ENCODE results near the gene FAM47E. TPM values are rescaled to one million over a fixed set of nuclear protein-coding genes. Genes with fewer than 3 reads are reported as not detected.

The FAM47E gene
- total RNA-seq, 1 donor from 2014 or later, result 0.92 TPM

GRCh38 chr4:76232681-76233080, 18.8 kb upstream of the FAM47E start:
- H3K9me3 Mint-ChIP-seq (ENCODE audit: low read depth), result peaks cover 14% of the 10 kb centered on the region
- no peak overlapping the region for H3K4me3 Mint-ChIP-seq (ENCODE audit: unreplicated experiment)
- H3K27ac Mint-ChIP-seq (ENCODE audit: unreplicated experiment), result no peak overlapping the region
- H3K27me3 Mint-ChIP-seq (ENCODE audit: low read depth), result peaks cover under 1% of the 10 kb centered on the region
- peaks cover 3% of the 10 kb centered on the region for H3K36me3 Mint-ChIP-seq (ENCODE audit: low read depth)
- TF ChIP-seq CTCF (IDR thresholded peaks at IDR 0.05), result no peak
- no peak for DNase-seq (ENCODE audit: low spot score)
- peaks cover 10% of the 10 kb centered on the region for H3K4me1 Mint-ChIP-seq (ENCODE audit: low read depth)

- H3K36me3 Mint-ChIP-seq (ENCODE audit: low read depth), result peaks cover 3% of the 10 kb centered on the region
- no peak for DNase-seq (ENCODE audit: low spot score)
- no peak for TF ChIP-seq CTCF (IDR thresholded peaks at IDR 0.05)
- no peak overlapping the region for H3K4me3 Mint-ChIP-seq (ENCODE audit: unreplicated experiment)
- H3K27ac Mint-ChIP-seq (ENCODE audit: unreplicated experiment), result no peak overlapping the region
- H3K9me3 Mint-ChIP-seq (ENCODE audit: low read depth), result peaks cover 12% of the 10 kb centered on the region
- peaks cover 10% of the 10 kb centered on the region for H3K4me1 Mint-ChIP-seq (ENCODE audit: low read depth)
- H3K27me3 Mint-ChIP-seq (ENCODE audit: low read depth), result peaks cover 1% of the 10 kb centered on the region
Measured at GRCh38 chr4:76233083-76233482, 18.4 kb upstream of the FAM47E start.

- Mint-ChIP-seq H3K36me3 (ENCODE audit: low read depth) (peaks cover 3% of the 10 kb centered on the region), H3K27me3 (ENCODE audit: low read depth) (peaks cover 1% of the 10 kb centered on the region), H3K4me1 (ENCODE audit: low read depth) (peaks cover 10% of the 10 kb centered on the region), H3K4me3 (ENCODE audit: unreplicated experiment) (peak overlapping the region; percentile 42), H3K9me3 (ENCODE audit: low read depth) (peaks cover 14% of the 10 kb centered on the region), H3K27ac (ENCODE audit: unreplicated experiment) (no peak overlapping the region)
- TF ChIP-seq CTCF (IDR thresholded peaks at IDR 0.05), result no peak
- no peak for DNase-seq (ENCODE audit: low spot score)
Measured at GRCh38 chr4:76233529-76233928, 18.0 kb upstream of the FAM47E start.

GRCh38 chr4:76233967-76234678, 17.4 kb upstream of the FAM47E start:
- H3K27ac Mint-ChIP-seq (ENCODE audit: unreplicated experiment), result no peak overlapping the region
- DNase-seq (ENCODE audit: low spot score), result no peak

GRCh38 chr4:76234679-76235044, 16.9 kb upstream of the FAM47E start:
- no peaks in the 10 kb centered on the region for H3K36me3 Mint-ChIP-seq (ENCODE audit: low read depth)
- peaks cover 10% of the 10 kb centered on the region for H3K4me1 Mint-ChIP-seq (ENCODE audit: low read depth)
- no peak overlapping the region for H3K27ac Mint-ChIP-seq (ENCODE audit: unreplicated experiment)
- peaks cover 10% of the 10 kb centered on the region for H3K9me3 Mint-ChIP-seq (ENCODE audit: low read depth)
- DNase-seq (ENCODE audit: low spot score), result no peak
- H3K4me3 Mint-ChIP-seq (ENCODE audit: unreplicated experiment), result no peak overlapping the region
- H3K27me3 Mint-ChIP-seq (ENCODE audit: low read depth), result peaks cover 1% of the 10 kb centered on the region
- no peak for TF ChIP-seq CTCF (IDR thresholded peaks at IDR 0.05)

More at GRCh38 chr4:76233967-76234678, 17.4 kb upstream of the FAM47E start:
- TF ChIP-seq CTCF (IDR thresholded peaks at IDR 0.05), result no peak
- peaks cover 10% of the 10 kb centered on the region for H3K4me1 Mint-ChIP-seq (ENCODE audit: low read depth)
- peaks cover 11% of the 10 kb centered on the region for H3K9me3 Mint-ChIP-seq (ENCODE audit: low read depth)
- H3K27me3 Mint-ChIP-seq (ENCODE audit: low read depth), result peaks cover 1% of the 10 kb centered on the region
- H3K36me3 Mint-ChIP-seq (ENCODE audit: low read depth), result no peaks in the 10 kb centered on the region
- H3K4me3 Mint-ChIP-seq (ENCODE audit: unreplicated experiment), result peak overlapping the region; percentile 42

Data from chondrocyte (in vitro differentiated cells).